GM21786 (cell line): ENCODE data around the gene C5.
"Not testable (repeated sequence)": the region's sequence is repeated elsewhere in the genome, so short reads cannot be mapped to it uniquely, and the experiment has no call there.

Experiments
- ATAC-seq: cut with Tn5 transposase; IDR thresholded peaks from one replicate; pipeline ENCODE4 v1.9.1; 2021; ENCODE audit not compliant: unreplicated experiment

The C5 gene

GRCh38 chr9:121053544-121053943 is 3.5 kb upstream of the C5 start:
- ATAC-seq = no peak

- no peak for ATAC-seq
Measured at GRCh38 chr9:121048618-121049017, 1.5 kb downstream of the C5 start.

GRCh38 chr9:121048175-121048574 is 1.9 kb downstream of the C5 start:
- ATAC-seq = no peak

- ATAC-seq = no peak
Measured at GRCh38 chr9:121038804-121039203, 11.3 kb downstream of the C5 start.

- no peak for ATAC-seq
Measured at GRCh38 chr9:121038362-121038761, 11.7 kb downstream of the C5 start.

GRCh38 chr9:121035717-121036116 is 14.4 kb downstream of the C5 start:
- not testable (repeated sequence) for ATAC-seq

- ATAC-seq = no peak
Measured at GRCh38 chr9:121034529-121034928, 15.5 kb downstream of the C5 start.

- ATAC-seq = no peak
Measured at GRCh38 chr9:121029469-121029868, 20.6 kb downstream of the C5 start.

- not testable (repeated sequence) for ATAC-seq
Measured at GRCh38 chr9:121028285-121028684, 21.8 kb downstream of the C5 start.

GRCh38 chr9:121026768-121027167 is 23.3 kb downstream of the C5 start:
- no peak for ATAC-seq

- no peak for ATAC-seq
Measured at GRCh38 chr9:121026260-121026691, 23.8 kb downstream of the C5 start.

GRCh38 chr9:121024237-121024636 is 25.8 kb downstream of the C5 start:
- ATAC-seq = no peak

- no peak for ATAC-seq
Measured at GRCh38 chr9:121023064-121023463, 27.0 kb downstream of the C5 start.

GRCh38 chr9:121021301-121021700 is 28.8 kb downstream of the C5 start:
- ATAC-seq = no peak

GRCh38 chr9:121019273-121019672 is 30.8 kb downstream of the C5 start:
- no peak for ATAC-seq

GRCh38 chr9:121013911-121014310 is 36.2 kb downstream of the C5 start:
- ATAC-seq = no peak

- no peak for ATAC-seq
Measured at GRCh38 chr9:121009650-121010049, 40.4 kb downstream of the C5 start.

GRCh38 chr9:120999317-120999716 is 50.8 kb downstream of the C5 start:
- ATAC-seq = no peak

- ATAC-seq = no peak
Measured at GRCh38 chr9:120998111-120998510, 52.0 kb downstream of the C5 start.

GRCh38 chr9:120997502-120997901 is 52.6 kb downstream of the C5 start:
- ATAC-seq = no peak

- ATAC-seq = no peak
Measured at GRCh38 chr9:120996409-120996808, 53.7 kb downstream of the C5 start.

- no peak for ATAC-seq
Measured at GRCh38 chr9:120989065-120989464, 61.0 kb downstream of the C5 start.

GRCh38 chr9:120985819-120986222 is 64.3 kb downstream of the C5 start:
- no peak for ATAC-seq
